ENCODE measurements around the gene ICA1. TPM values are rescaled to one million over a fixed set of nuclear protein-coding genes. Genes with fewer than 3 reads are reported as not detected.

The ICA1 gene
- total RNA-seq, 1 experiment from 2014 or later, result 28.8 TPM

- Histone ChIP-seq H3K56ac (ENCODE audit: insufficient read length, low read depth, low read length) (no peak overlapping the region), H3K79me2 (ENCODE audit: insufficient read depth, low read length) (no peaks in the 10 kb centered on the region), H3K4me2 (ENCODE audit: insufficient read depth, insufficient read length, low read length) (no peak overlapping the region), H2BK120ac (ENCODE audit: low read depth, low read length, poor library complexity, severe bottlenecking) (no peak overlapping the region), H3T11ph (ENCODE audit: low read length) (no peak overlapping the region), H3K9ac (ENCODE audit: extremely low read depth, insufficient read length, low read length) (no peak overlapping the region), H2AK5ac (ENCODE audit: insufficient read length, low read length) (no peak overlapping the region), H3K27me3 (ENCODE audit: insufficient read depth, low read length) (no peaks in the 10 kb centered on the region), H4K5ac (ENCODE audit: insufficient read length, low read depth, low read length) (no peak overlapping the region), H4K91ac (ENCODE audit: insufficient read length, low read depth, low read length) (no peak overlapping the region), H3K79me1 (ENCODE audit: insufficient read depth, low read depth, low read length, poor library complexity, severe bottlenecking) (no peaks in the 10 kb centered on the region), H3K9me3 (ENCODE audit: control insufficient read depth, low read depth, low read length) (no peaks in the 10 kb centered on the region), H3K4me1 (ENCODE audit: insufficient read depth, low read length) (peaks cover 4% of the 10 kb centered on the region; the same call in 1 of the 2 replicates), H3K27ac (ENCODE audit: insufficient read length, low read depth, low read length) (no peak overlapping the region), H2AFZ (ENCODE audit: low read length) (no peak overlapping the region), H2BK20ac (ENCODE audit: low read depth, low read length, poor library complexity, severe bottlenecking) (no peak overlapping the region), H2BK12ac (ENCODE audit: insufficient read length, low read depth, low read length) (no peak overlapping the region), H3K23ac (ENCODE audit: insufficient read length, low read depth, low read length) (no peak overlapping the region), H2BK15ac (ENCODE audit: low read depth, low read length) (no peak overlapping the region), H4K8ac (replicated peaks; ENCODE audit: insufficient read length, low read depth, low read length) (no peak overlapping the region), H2BK5ac (ENCODE audit: insufficient read length, low read length) (no peak overlapping the region), H3K23me2 (ENCODE audit: insufficient read length, low read depth, low read length, poor library complexity, severe bottlenecking) (no peaks in the 10 kb centered on the region), H3K4ac (ENCODE audit: low read depth, low read length) (no peak overlapping the region), H3K18ac (ENCODE audit: insufficient read length, low read depth, low read length) (no peak overlapping the region), H4K20me1 (ENCODE audit: control insufficient read depth, insufficient read depth, insufficient read length) (no peaks in the 10 kb centered on the region), H3K14ac (ENCODE audit: insufficient read depth, low read length) (no peak overlapping the region)
- DNase-seq, result no peak
- peaks cover 5 to 6% of the 10 kb centered on the region in 2 experiments for H3K4me1 Mint-ChIP-seq
- TF ChIP-seq, protein P1, sequence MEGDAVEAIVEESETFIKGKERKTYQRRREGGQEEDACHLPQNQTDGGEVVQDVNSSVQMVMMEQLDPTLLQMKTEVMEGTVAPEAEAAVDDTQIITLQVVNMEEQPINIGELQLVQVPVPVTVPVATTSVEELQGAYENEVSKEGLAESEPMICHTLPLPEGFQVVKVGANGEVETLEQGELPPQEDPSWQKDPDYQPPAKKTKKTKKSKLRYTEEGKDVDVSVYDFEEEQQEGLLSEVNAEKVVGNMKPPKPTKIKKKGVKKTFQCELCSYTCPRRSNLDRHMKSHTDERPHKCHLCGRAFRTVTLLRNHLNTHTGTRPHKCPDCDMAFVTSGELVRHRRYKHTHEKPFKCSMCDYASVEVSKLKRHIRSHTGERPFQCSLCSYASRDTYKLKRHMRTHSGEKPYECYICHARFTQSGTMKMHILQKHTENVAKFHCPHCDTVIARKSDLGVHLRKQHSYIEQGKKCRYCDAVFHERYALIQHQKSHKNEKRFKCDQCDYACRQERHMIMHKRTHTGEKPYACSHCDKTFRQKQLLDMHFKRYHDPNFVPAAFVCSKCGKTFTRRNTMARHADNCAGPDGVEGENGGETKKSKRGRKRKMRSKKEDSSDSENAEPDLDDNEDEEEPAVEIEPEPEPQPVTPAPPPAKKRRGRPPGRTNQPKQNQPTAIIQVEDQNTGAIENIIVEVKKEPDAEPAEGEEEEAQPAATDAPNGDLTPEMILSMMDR (conservative IDR thresholded peaks at IDR 0.05), result no peak
- WGBS (ENCODE audit: extremely low coverage, insufficient read length, low lambda C conversion rate), result 100% methylated on average over 1 of the region's 3 CpGs
- no peaks in the 10 kb centered on the region for H3K36me3 Mint-ChIP-seq (ENCODE audit: insufficient read depth in 1 of 3, low read depth in 3 of 3)
- no peak overlapping the region for H3K27ac Mint-ChIP-seq
- no peaks in the 10 kb centered on the region for H3K27me3 Mint-ChIP-seq (ENCODE audit: low read depth)
- H3K4me3 Mint-ChIP-seq, result no peak overlapping the region
- H3K9me3 Mint-ChIP-seq, result no peaks in the 10 kb centered on the region
These were observed 20.2 kb upstream of the ICA1 start for GRCh38 chr7:8282162-8282561.

Data from H9 (cell line).